NCI-H2081 (cell line): ENCODE results near the gene ATCAY.

Experiments used
- DNase-seq, 2 experiments: peaks; one replicate each; lab custom pipeline; 2025; lab: John Stamatoyannopoulos, UW

The ATCAY gene

DNA sequence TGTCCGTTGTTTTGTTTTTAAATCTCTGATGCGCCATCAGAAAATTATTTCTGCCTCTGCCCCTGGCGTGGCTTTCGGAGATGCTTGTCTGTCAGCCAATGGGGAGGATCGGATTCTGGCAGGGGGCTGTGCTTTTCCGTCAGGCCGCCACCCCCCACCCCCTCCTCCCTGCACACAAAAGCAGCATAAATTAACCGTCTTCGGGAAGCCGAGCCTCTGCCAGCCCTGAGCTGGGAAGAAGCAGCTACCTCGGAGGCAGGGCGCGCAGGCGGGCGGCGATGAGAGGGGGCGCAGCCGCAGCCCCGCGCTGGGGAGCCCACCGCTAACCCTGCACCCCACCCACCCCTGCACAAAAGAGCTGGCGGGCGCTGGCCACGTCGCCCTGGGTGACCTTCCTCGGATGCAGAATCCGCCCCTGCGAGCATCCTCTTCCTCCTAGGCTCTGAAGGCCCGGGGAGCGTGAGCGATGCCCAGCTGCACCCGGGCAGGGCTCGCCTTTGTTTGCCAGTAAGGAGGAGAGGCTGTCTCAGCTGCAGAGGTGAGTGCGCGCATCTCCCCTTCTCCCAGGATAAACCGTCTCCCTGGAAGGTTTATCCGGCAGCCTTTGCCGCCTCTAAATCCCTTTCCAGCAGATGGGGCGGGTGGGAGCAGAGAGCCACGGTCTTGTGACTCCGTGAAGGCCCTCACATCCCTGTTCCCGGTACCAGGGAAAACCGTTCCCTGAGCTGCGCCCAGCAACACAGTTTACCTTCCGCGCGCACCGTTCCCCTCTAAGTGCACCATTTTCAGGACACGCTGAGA, at the start of gene ATCAY:
Gene ATCAY (plus strand): TSS at position 215 of the 801 bp plus-strand sequence. CDS start 5,083 bp downstream, outside the sequence.
- DNase-seq = peak; percentile 70 to 83

GRCh38 chr19:3831601-3832000, 48.9 kb upstream of the ATCAY start:
- no peak for DNase-seq

- DNase-seq = no peak
Measured at GRCh38 chr19:3832001-3832400, 48.5 kb upstream of the ATCAY start.

- no peak for DNase-seq
Measured at GRCh38 chr19:3833578-3834348, 46.7 kb upstream of the ATCAY start.

- DNase-seq = no peak
Measured at GRCh38 chr19:3834349-3835054, 46.0 kb upstream of the ATCAY start.

DNA sequence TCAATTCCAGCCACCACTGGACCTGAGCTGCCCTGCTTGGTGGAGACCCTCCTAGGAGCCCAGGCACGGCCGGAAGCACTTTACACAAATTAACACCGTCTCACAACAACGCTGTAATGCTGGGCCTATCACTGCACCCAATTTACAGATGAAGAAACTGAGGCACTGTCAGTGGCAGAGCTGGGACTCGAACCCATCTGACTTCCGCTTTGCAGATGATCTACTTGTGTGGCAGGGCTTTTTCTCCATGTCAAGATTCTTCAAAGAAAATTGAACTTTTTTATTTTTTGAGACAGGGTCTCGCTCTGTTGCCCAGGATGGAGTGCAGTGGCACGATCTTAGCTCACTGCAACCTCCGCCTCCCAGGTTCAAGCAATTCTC, 45.4 kb upstream of the ATCAY start:
- DNase-seq = no peak

DNA sequence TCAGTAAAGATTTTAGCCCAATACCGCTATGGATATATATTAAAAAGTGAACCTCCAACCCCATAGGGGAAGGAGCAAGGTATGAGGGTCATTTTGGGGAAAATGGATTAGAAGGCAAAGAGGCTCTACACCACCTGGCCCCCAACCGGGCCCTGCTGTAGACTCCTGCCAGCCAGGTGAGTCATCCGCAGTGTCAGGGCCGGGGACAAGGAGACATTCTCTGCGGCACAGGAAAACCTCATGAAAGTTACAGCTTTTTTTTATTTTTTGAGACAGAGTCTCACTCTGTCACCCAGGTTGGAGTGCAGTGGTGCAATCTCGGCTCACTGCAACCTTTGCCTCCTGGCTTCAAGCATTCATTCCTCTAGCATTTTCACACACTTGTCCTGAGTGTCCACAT, 43.6 kb upstream of the ATCAY start:
- DNase-seq = no peak

DNA sequence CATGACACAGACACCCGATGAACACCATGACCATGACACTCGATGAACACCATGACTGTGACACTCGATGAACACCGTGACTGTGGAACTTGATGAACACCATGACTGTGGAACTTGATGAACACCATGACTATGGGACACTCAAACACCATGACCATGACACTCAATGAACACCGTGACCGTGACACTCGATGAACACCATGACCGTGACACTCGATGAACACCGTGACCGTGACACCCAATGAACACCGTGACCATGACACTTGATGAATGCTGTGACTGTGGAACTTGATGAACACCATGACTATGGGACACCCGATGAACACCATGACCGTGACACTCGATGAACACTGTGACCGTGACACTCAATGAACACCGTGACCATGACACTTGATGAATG, 43.2 kb upstream of the ATCAY start:
- no peak for DNase-seq

DNA sequence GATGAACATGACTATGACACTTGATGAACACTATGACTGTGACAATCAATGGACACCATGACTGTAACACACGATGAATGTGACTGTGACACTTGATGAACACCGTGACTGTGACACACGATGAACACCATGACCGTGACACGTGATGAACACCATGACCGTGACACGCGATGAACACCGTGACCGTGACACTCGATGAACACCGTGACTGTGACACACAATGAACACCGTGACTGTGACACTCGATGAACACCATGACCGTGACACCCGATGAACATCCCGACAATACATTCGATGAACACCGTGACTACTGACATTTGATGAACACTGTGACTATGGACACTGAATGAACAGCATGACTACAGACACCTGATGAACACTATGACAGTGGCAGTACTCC, 42.6 kb upstream of the ATCAY start:
- DNase-seq = no peak

GRCh38 chr19:3838661-3839060, 41.8 kb upstream of the ATCAY start:
- no peak for DNase-seq

GRCh38 chr19:3839941-3840340, 40.5 kb upstream of the ATCAY start:
- no peak for DNase-seq

GRCh38 chr19:3840804-3841203, 39.7 kb upstream of the ATCAY start:
- DNase-seq = no peak

DNA sequence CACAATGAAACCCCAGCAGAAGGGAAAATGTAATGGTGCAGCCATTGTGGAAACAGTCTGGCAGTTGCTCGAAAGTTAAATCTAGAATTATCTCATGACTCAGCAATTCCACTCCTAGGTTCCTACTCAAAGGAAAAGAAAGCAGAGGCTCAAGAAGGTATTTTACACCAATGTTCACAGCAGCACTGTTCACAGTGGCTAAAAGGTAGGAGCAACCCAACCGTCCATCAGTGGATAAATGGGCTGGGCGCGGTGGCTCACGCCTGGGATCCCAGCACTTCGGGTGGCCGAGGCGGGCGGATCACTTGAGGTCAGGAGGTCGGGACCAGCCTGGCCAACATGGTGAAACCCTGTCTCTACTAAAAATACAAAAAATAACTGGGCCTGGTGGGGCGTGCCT, 37.5 kb upstream of the ATCAY start:
- DNase-seq = no peak

DNA sequence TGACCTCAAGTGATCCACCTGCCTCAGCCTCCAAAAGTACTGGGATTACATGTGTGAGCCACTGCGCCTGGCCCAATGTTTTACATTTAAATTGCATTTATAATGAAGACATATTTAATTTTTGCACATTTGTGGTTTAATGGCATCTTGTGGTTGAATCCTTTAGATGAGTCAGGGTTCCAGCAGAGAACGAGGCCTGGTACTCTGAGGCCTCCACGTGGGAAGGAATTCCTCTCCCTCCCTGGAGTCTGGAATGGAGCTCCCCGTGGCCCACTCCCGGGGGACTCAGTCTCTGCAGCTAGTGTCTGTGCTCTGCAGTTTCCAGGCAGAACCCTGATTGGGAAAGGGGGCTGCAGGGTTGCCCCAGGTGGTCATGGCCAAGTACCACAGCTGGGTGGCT, 35.9 kb upstream of the ATCAY start:
- no peak for DNase-seq

DNA sequence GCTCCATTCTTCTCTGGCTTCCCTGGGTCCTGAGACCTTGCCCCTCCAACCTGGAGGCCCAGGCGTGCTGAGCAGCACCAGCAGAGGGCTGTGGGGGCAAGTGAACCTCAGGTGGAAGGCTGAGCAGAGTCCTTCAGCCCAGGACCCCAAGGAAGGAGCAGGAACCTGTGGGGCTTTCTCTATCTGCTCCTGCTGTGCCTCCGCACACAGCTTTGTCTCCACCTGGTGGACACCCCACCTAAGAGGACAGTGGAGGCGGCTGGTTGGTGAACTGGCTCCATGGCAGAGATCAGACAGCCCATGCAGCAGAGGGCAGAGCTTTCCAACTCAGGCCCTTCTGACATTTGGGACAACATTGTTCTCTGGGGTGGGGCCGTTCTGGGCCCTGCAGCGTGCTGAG, 31.4 kb upstream of the ATCAY start:
- DNase-seq = peak in 1 of 2 experiments; percentile 13

- DNase-seq = no peak
Measured at GRCh38 chr19:3849787-3850186, 30.7 kb upstream of the ATCAY start.

- DNase-seq = no peak
Measured at GRCh38 chr19:3850320-3850972, 30.0 kb upstream of the ATCAY start.

DNA sequence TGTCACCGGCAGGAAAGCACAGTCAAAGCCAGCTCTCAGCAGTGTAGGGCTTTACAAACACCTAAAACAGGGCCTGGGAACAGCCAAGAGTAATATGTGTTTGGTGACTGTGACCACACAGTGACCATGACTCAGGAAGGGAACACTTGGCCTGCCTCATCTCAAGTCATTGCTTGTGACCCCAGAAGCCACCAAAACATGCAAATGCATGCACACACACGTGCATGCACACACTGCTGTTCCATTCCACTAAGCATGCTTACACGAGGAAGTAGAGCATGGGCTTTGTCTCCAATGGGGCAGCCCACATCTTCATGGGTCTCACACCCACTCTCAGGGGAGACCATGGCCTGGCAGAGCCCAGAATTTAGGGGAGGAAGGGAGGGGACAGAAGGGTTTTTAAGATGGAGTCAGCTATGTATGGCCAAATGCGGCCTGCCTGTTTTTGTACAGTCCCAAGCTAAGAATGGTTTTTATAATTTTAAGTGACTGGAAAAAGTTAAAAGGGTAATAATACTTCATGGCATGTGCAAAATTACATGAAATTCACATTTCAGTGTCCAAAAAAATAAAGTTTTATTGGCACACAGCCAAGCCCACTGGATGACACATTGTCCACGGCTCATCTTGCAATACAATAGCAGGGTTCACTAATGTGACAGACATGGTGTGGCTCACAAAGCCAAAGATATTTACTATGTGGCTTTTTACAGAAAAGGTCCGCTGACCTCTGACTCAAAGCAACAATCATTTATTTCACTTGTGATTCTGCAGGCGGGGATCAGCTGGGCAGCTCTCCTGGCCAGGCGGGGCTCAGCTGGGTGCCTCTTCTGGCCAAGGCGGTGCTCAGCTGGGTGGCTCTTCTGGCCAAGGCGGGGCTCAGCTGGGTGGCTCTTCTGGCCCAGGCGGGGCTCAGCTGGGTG, 29.0 kb upstream of the ATCAY start:
- no peak for DNase-seq

DNA sequence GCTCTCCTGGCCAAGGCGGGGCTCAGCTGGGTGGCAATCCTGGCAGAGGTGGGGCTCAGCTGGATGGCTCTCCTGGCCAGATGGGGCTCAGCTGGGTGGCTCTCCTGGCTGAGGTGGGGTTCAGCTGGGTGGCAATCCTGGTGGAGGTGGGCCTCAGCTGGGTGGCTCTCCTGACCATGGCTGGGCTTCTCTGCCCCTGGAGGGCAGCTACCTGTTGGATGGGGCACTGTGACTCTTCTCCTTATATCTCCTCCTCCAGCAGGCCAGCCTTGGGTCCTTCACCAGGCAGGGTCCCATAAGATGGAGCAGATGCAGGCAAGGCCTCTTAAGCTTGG, 28.3 kb upstream of the ATCAY start:
- DNase-seq = no peak

DNA sequence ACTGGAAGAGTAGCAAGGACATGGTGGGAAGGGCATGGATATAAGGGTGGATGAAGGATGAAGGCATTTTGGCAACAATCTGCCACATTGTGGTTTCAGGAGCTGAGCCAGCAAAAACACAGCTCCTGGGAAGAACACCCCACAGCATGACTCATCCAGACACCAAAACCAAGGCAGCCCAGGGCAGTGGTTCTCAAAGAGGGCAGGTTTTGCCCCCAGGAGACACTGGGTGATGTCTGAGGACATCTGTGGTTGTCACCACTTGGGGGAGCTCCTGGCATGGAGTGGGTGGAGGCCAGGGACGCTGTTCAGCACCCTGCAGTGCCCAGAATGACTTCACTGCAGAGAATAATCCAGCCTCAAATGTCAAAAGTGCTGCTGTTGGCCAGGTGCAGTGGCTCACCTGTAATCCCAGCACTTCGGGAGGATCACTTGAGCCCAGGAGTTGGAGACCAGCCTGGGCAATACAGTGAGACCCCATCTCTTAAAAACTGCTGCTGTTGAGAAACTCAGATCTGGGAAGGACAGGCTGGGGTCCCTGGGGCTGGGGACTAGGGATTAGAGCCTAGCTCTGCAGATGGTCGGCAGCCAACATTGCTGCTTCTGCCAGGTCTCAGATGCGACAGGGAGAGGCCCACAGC, 27.8 kb upstream of the ATCAY start:
- peak; percentile 50 to 58 for DNase-seq

DNA sequence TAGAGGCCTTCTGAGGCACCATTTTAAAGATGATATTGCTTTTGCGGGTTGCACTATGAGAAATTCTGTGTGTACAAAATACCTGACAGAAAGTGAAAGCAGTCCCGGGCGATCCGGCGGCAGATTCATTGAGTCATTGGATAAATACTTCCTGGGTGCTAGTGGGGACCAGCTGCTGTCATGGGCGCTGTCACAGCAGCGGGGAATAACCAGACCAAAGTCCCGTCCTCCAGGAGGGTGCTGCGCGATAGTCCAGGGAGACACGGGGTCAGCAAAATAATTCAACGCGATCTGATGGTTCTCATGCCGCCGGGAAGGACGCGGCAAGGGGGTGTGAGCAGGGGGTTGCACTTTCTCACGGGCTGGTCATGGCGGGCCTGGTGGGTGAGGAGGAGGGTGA, 25.2 kb upstream of the ATCAY start:
- DNase-seq = no peak
